Thoracic aorta (tissue), 2 donors: ENCODE measurements around the gene ENO2. TPM values are rescaled to one million over a fixed set of nuclear protein-coding genes. Genes with fewer than 3 reads are reported as not detected.
"Not testable (repeated sequence)": the region's sequence is repeated elsewhere in the genome, so short reads cannot be mapped to it uniquely, and the experiment has no call there.

Experiments used
- ATAC-seq: fragments of 150-250 bp; one replicate; pipeline ENCODE4 v1.8.0; 2017; ENCODE audit warnings: low read depth; ENCODE audit not compliant: insufficient number of reproducible peaks, low FRiP score
- DNase-seq: peaks from one replicate; pipeline ENCODE4 v3.0.0-alpha.2; 2020; ENCODE audit warnings: low spot score
- H3K27ac ChIP-seq, 2 donors: fragments of 200-600 bp; sonication (generic); 1 replicate in 1 of 2; 2 replicates in 1 of 2; pipeline ENCODE4 v1.5.1; 2016; ENCODE audit warnings: mild to moderate bottlenecking in 2 of 2, moderate library complexity in 2 of 2
- H3K27me3 ChIP-seq: fragments of 200-600 bp; sonication (generic); replicated peaks from 2 replicates; pipeline ENCODE4 v1.6.0; 2016; ENCODE audit warnings: mild to moderate bottlenecking; ENCODE audit not compliant: insufficient read depth
- H3K36me3 ChIP-seq: fragments of 200-600 bp; sonication (generic); one replicate; pipeline ENCODE4 v1.5.1; 2016
- H3K4me1 ChIP-seq, 2 donors: fragments of 200-600 bp; sonication (generic); 1 replicate in 1 of 2; 2 replicates in 1 of 2; pipeline versions ENCODE4 v1.5.1 to v1.6.0; 2016; ENCODE audit warnings: low read depth in 2 of 2, mild to moderate bottlenecking in 1 of 2; ENCODE audit not compliant: control insufficient read depth in 1 of 2
- H3K4me3 ChIP-seq: fragments of 200-600 bp; sonication (generic); 2 replicates; pipeline ENCODE4 v1.5.1; 2016; ENCODE audit warnings: mild to moderate bottlenecking
- H3K9me3 ChIP-seq: fragments of 200-600 bp; sonication (generic); 2 replicates; pipeline ENCODE4 v1.5.1; 2016
- CTCF ChIP-seq: fragments of 200-600 bp; sonication (generic); IDR thresholded peaks from one replicate; pipeline ENCODE4 v1.5.1; 2019; ENCODE audit warnings: antibody characterized with exemption
- total RNA-seq, 2 donors: library from RNA; depleted of rRNA; stranded (reverse); fragments of >200 nt; gene quantifications; one replicate each; pipeline versions ENCODE4 v1.1.0 to v1.2.3, GENCODE V29; 2016

ENO2 gene
- total RNA-seq, 2 donors from 2014 or later: 53.6 to 57.9 TPM

GRCh38 chr12:6905414-6906040, 8.9 kb upstream of the ENO2 start:
- TF ChIP-seq CTCF: no peak
- DNase-seq (no peak), ATAC-seq (no peak)
- Histone ChIP-seq H3K27ac (peak overlapping the region in 1 of 2 donors; percentile 96), H3K27me3 (no peaks in the 10 kb centered on the region), H3K4me3 (peak overlapping the region; percentile 100), H3K36me3 (peaks cover 4% of the 10 kb centered on the region), H3K9me3 (no peaks in the 10 kb centered on the region), H3K4me1 (peaks cover 5 to 12% of the 10 kb centered on the region in 2 donors)

- not testable (repeated sequence) for H3K36me3 ChIP-seq, H3K27me3 ChIP-seq, DNase-seq, ATAC-seq, H3K27ac ChIP-seq, H3K9me3 ChIP-seq, H3K4me3 ChIP-seq
- peaks cover 5 to 12% of the 10 kb centered on the region in 2 donors for H3K4me1 ChIP-seq
Observed at GRCh38 chr12:6908141-6908540, 6.2 kb upstream of the ENO2 start.

GRCh38 chr12:6909421-6910145, 4.8 kb upstream of the ENO2 start:
- DNase-seq: no peak
- Histone ChIP-seq H3K27ac (no peak overlapping the region), H3K9me3 (no peaks in the 10 kb centered on the region), H3K27me3 (no peaks in the 10 kb centered on the region), H3K4me3 (no peak overlapping the region), H3K36me3 (peaks cover 4% of the 10 kb centered on the region), H3K4me1 (peaks cover 11 to 14% of the 10 kb centered on the region in 2 donors)
- no peak for ATAC-seq
- no peak for TF ChIP-seq CTCF

- no peak for TF ChIP-seq CTCF
- Histone ChIP-seq H3K4me1 (peaks cover 16 to 18% of the 10 kb centered on the region in 2 donors), H3K4me3 (no peak overlapping the region), H3K36me3 (peaks cover 10% of the 10 kb centered on the region), H3K27ac (no peak overlapping the region), H3K27me3 (no peaks in the 10 kb centered on the region), H3K9me3 (no peaks in the 10 kb centered on the region)
- DNase-seq (no peak), ATAC-seq (no peak)
Observed at GRCh38 chr12:6912164-6912935, 2.0 kb upstream of the ENO2 start.

GRCh38 chr12:6914947-6915788, 788 bp downstream of the ENO2 start:
- H3K4me3 ChIP-seq: peak overlapping the region; percentile 99
- ATAC-seq (no peak), DNase-seq (no peak)
- no peaks in the 10 kb centered on the region for H3K9me3 ChIP-seq
- peaks cover 16 to 18% of the 10 kb centered on the region in 2 donors for H3K4me1 ChIP-seq
- peak overlapping the region; percentile 94 for H3K27ac ChIP-seq
- H3K27me3 ChIP-seq: no peaks in the 10 kb centered on the region
- peaks cover 13% of the 10 kb centered on the region for H3K36me3 ChIP-seq
- no peak for TF ChIP-seq CTCF
